ENCODE measurements around the gene ARPC1B. TPM values are rescaled to one million over a fixed set of nuclear protein-coding genes. Genes with fewer than 3 reads are reported as not detected.
A peak's percentile ranks its signal among the peaks of the same experiment; 100 is the strongest.

Gene ARPC1B
- total RNA-seq, 1 experiment from 2014 or later, result 108 TPM

DNA sequence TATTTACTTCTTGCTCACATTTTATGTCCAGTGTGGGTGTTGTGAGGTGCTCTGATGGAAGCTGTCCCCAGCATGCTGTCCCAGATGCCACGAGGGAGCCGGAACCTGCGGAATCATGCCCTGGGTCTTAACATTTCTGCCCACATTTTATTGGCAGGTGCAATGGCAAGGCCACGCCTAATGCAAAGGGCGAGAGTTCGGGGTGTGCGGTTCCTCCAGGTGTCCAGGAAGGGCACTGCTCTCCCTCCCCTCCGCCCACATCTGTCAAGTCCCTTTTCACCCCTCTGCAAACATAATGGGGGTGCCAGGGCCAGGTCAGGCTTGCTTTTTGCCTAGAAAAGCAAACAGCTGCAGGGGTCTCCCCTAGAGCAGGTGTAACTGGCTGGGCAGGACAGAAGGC lies 17.5 kb downstream of the ARPC1B start:
- no peak for DNase-seq
- H3K36me3 ChIP-seq (replicated peaks; ENCODE audit: control insufficient read depth, insufficient read depth, low read length), result peaks cover 22% of the 10 kb centered on the region
- no peaks in the 10 kb centered on the region for H3K27me3 ChIP-seq (ENCODE audit: control insufficient read depth, insufficient read depth, low read length)
- H3K4me3 ChIP-seq (ENCODE audit: insufficient read depth, low read depth, low read length), result peak overlapping the region; percentile 62

GRCh38 chr7:99392659-99393354 lies 18.3 kb downstream of the ARPC1B start:
- H3K27me3 ChIP-seq (ENCODE audit: control insufficient read depth, insufficient read depth, low read length), result no peaks in the 10 kb centered on the region
- peak; percentile 98 for DNase-seq
- H3K4me3 ChIP-seq (ENCODE audit: insufficient read depth, low read depth, low read length), result peak overlapping the region; percentile 62
- peaks cover 28% of the 10 kb centered on the region for H3K36me3 ChIP-seq (replicated peaks; ENCODE audit: control insufficient read depth, insufficient read depth, low read length)

- H3K4me3 ChIP-seq (ENCODE audit: insufficient read depth, low read depth, low read length), result peak overlapping the region; percentile 62
- peak; percentile 96 for DNase-seq
- H3K36me3 ChIP-seq (replicated peaks; ENCODE audit: control insufficient read depth, insufficient read depth, low read length), result peaks cover 29% of the 10 kb centered on the region
- H3K27me3 ChIP-seq (ENCODE audit: control insufficient read depth, insufficient read depth, low read length), result no peaks in the 10 kb centered on the region
Observed at GRCh38 chr7:99393355-99394187, 19.0 kb downstream of the ARPC1B start.

- no peak overlapping the region for H3K4me3 ChIP-seq (ENCODE audit: insufficient read depth, low read depth, low read length)
- peak; percentile 27 for DNase-seq
- peaks cover 31% of the 10 kb centered on the region for H3K36me3 ChIP-seq (replicated peaks; ENCODE audit: control insufficient read depth, insufficient read depth, low read length)
- H3K27me3 ChIP-seq (ENCODE audit: control insufficient read depth, insufficient read depth, low read length), result no peaks in the 10 kb centered on the region
Observed at GRCh38 chr7:99394188-99394502, 19.6 kb downstream of the ARPC1B start.

GRCh38 chr7:99395616-99396327 lies 21.2 kb downstream of the ARPC1B start:
- Histone ChIP-seq H3K36me3 (replicated peaks; ENCODE audit: control insufficient read depth, insufficient read depth, low read length) (peaks cover 40% of the 10 kb centered on the region), H3K27me3 (ENCODE audit: control insufficient read depth, insufficient read depth, low read length) (no peaks in the 10 kb centered on the region), H3K4me3 (ENCODE audit: insufficient read depth, low read depth, low read length) (no peak overlapping the region)
- DNase-seq, result peak; percentile 64

- peak; percentile 39 for DNase-seq
- Histone ChIP-seq H3K4me3 (ENCODE audit: insufficient read depth, low read depth, low read length) (no peak overlapping the region), H3K27me3 (ENCODE audit: control insufficient read depth, insufficient read depth, low read length) (no peaks in the 10 kb centered on the region), H3K36me3 (replicated peaks; ENCODE audit: control insufficient read depth, insufficient read depth, low read length) (peaks cover 41% of the 10 kb centered on the region)
Observed at GRCh38 chr7:99396418-99397296, 22.1 kb downstream of the ARPC1B start.

GRCh38 chr7:99397297-99397983 lies 22.9 kb downstream of the ARPC1B start:
- peaks cover 45% of the 10 kb centered on the region for H3K36me3 ChIP-seq (replicated peaks; ENCODE audit: control insufficient read depth, insufficient read depth, low read length)
- peak; percentile 31 for DNase-seq
- no peaks in the 10 kb centered on the region for H3K27me3 ChIP-seq (ENCODE audit: control insufficient read depth, insufficient read depth, low read length)
- no peak overlapping the region for H3K4me3 ChIP-seq (ENCODE audit: insufficient read depth, low read depth, low read length)

DNA sequence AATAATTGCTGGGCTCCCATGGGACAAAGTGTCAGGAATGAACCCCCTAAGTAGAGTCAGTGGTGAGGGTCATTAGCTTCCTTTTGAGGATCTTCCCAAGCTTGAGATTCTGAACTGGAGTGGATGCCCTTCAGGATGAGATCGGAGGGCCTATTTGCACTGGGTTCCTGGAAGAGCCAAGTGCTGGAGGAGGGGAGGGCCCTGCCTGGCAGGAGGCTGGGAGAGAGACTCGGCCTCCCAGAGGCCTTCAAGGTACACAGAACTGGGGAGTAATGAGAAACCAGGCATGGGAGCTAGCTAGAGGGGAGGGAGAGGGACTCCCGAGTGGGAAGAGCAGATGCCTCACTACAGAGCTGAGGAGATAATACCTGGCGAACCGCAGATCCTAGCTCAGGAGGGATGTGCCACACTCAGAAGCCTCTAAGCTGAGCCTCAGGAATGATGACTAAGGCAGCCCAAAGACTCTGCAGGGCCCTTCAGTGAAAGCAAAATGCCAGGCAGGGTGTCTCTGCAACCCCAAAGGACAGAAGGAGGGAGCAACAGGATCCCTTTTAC lies 24.4 kb downstream of the ARPC1B start:
- peak; percentile 23 for DNase-seq
- Histone ChIP-seq H3K4me3 (ENCODE audit: insufficient read depth, low read depth, low read length) (no peak overlapping the region), H3K36me3 (replicated peaks; ENCODE audit: control insufficient read depth, insufficient read depth, low read length) (peaks cover 53% of the 10 kb centered on the region), H3K27me3 (ENCODE audit: control insufficient read depth, insufficient read depth, low read length) (no peaks in the 10 kb centered on the region)

DNA sequence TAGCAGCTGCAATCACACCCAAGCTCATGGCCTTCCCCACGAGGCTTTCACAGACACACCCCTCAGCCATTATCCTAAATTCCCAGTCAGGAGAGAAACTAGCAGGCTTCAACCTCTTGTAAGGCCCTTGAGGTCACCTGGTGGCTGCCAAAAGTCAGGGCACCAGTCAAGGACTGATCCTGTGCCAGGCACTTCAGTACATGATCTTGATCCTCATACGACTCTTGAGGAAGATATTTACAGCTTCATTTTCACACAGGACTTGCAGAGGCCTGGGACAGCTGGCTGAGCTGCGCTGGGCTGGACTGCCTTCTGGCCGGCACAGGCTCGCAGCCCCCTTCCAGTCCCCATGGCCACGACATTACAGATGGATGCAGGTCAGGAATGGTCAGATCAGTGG lies 25.1 kb downstream of the ARPC1B start:
- H3K27me3 ChIP-seq (ENCODE audit: control insufficient read depth, insufficient read depth, low read length), result no peaks in the 10 kb centered on the region
- no peak overlapping the region for H3K4me3 ChIP-seq (ENCODE audit: insufficient read depth, low read depth, low read length)
- DNase-seq, result no peak
- peaks cover 59% of the 10 kb centered on the region for H3K36me3 ChIP-seq (replicated peaks; ENCODE audit: control insufficient read depth, insufficient read depth, low read length)

DNA sequence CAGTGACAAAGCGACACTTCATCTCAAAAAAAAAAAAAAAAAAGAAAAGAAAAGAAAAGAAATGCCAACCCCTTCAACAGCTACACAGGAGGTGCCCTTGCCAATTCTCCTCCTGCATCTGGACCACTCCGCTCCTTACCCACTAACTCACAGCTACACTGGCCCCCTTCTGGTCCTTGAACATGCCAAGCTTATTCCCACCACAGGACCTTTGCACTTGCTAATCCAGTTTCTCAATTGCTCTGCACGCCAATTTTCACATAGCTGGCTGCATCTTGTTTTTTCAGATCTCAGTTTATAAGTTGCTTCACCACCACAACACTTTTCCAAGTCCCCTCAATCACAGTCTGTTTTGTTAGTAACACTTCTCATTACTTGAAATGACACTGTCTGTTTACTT lies 28.3 kb downstream of the ARPC1B start:
- Histone ChIP-seq H3K36me3 (replicated peaks; ENCODE audit: control insufficient read depth, insufficient read depth, low read length) (peaks cover 51% of the 10 kb centered on the region), H3K4me3 (ENCODE audit: insufficient read depth, low read depth, low read length) (no peak overlapping the region), H3K27me3 (ENCODE audit: control insufficient read depth, insufficient read depth, low read length) (no peaks in the 10 kb centered on the region)
- no peak for DNase-seq

GRCh38 chr7:99403764-99404163 lies 29.2 kb downstream of the ARPC1B start:
- H3K27me3 ChIP-seq (ENCODE audit: control insufficient read depth, insufficient read depth, low read length), result no peaks in the 10 kb centered on the region
- DNase-seq, result no peak
- peaks cover 46% of the 10 kb centered on the region for H3K36me3 ChIP-seq (replicated peaks; ENCODE audit: control insufficient read depth, insufficient read depth, low read length)
- H3K4me3 ChIP-seq (ENCODE audit: insufficient read depth, low read depth, low read length), result no peak overlapping the region

DNA sequence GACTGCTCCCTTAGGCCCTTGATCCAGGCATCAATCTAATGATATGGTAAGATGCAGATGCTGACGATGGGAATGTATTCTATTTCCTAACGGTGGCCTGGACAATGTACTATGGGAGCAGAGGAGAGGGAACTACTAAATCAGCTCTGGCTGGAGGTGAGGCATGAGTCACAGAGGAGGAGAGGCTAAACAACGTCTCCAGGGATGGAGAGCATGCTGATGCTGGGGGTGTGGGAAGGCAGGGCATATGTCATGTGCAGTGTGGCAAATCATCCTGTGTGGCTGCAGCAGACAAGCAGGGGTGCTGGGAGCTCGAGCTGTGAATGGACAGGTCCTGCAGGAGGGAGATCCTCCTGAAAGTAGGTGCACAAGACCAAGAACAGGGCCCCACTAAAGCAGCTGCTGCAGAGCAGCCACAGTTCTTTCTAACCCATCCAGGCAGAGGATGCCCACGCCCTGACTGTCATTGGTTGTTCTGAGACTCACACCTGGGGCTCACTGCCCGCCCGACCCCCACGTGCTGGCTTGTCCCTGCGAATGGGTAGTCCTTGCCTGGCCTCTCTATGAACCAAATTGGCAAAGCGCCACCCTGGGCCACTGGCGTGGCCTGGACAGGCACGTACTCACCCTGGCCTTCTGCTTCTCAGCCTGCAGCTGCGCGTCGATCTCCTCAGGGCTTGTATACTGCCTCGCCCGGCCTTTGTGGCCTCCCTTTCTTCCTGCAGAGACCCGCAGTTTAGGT lies 29.9 kb downstream of the ARPC1B start:
- Histone ChIP-seq H3K27me3 (ENCODE audit: control insufficient read depth, insufficient read depth, low read length) (no peaks in the 10 kb centered on the region), H3K4me3 (ENCODE audit: insufficient read depth, low read depth, low read length) (no peak overlapping the region), H3K36me3 (replicated peaks; ENCODE audit: control insufficient read depth, insufficient read depth, low read length) (peaks cover 41% of the 10 kb centered on the region)
- no peak for DNase-seq

- Histone ChIP-seq H3K36me3 (replicated peaks; ENCODE audit: control insufficient read depth, insufficient read depth, low read length) (peaks cover 35% of the 10 kb centered on the region), H3K27me3 (ENCODE audit: control insufficient read depth, insufficient read depth, low read length) (no peaks in the 10 kb centered on the region), H3K4me3 (ENCODE audit: insufficient read depth, low read depth, low read length) (no peak overlapping the region)
- DNase-seq, result no peak
Observed at GRCh38 chr7:99404977-99405320, 30.4 kb downstream of the ARPC1B start.
